C4-2B (cell line): ENCODE data around the gene TTC32.

Experiments
- ZFX ChIP-seq: fragments of 450-650 bp; IDR thresholded peaks from 2 replicates; pipeline ENCODE4 v1.6.1; 2017
- TF ChIP-seq, protein P1 (sequence below): fragments of 450-650 bp; conservative IDR thresholded peaks from 2 replicates; pipeline ENCODE4 v1.5.1; 2017; ENCODE audit warnings: mild to moderate bottlenecking

DNA sequence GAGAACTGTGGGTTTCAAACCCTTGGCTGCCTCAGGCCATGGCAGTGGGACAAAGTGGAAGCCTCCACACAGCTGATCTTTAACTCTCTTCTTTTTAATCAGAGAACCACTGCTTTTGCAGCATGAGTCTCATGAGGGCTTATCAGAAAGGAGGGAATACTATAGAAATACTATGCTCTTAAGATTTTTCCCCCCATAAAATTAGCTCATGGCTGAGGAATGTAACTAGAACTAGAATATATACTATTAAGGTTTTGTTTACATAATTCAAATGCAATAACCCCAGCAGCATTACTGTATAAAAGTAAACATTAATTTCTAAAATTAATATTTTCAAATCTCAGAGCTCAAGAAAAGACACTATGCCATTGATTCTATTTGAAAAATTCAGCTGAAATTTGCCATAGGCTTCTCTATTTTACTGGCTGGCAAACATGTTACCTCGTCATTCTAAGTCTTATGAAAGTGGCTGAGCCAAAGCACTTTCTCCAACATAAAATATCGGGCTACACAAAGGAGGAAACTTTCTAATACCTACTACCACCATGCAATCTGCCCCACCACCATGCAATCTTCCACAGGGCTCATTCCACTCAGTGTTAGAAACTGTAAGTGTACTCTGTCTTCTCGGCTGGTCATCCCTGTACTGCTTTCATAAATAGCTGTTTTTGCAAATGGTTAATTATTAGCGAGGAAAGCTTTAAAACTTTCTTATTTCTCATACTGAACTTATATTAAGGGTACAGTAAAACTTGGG, 45.6 kb upstream of the TTC32 start:
- TF ChIP-seq, protein P1, sequence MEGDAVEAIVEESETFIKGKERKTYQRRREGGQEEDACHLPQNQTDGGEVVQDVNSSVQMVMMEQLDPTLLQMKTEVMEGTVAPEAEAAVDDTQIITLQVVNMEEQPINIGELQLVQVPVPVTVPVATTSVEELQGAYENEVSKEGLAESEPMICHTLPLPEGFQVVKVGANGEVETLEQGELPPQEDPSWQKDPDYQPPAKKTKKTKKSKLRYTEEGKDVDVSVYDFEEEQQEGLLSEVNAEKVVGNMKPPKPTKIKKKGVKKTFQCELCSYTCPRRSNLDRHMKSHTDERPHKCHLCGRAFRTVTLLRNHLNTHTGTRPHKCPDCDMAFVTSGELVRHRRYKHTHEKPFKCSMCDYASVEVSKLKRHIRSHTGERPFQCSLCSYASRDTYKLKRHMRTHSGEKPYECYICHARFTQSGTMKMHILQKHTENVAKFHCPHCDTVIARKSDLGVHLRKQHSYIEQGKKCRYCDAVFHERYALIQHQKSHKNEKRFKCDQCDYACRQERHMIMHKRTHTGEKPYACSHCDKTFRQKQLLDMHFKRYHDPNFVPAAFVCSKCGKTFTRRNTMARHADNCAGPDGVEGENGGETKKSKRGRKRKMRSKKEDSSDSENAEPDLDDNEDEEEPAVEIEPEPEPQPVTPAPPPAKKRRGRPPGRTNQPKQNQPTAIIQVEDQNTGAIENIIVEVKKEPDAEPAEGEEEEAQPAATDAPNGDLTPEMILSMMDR, result no peak
- TF ChIP-seq ZFX, result no peak
